GM18868 (cell line): ENCODE data around the gene UTP11.
A peak's percentile ranks its signal among the peaks of the same experiment; 100 is the strongest.

Source experiments
- ATAC-seq: cut with Tn5 transposase; IDR thresholded peaks from one replicate; pipeline ENCODE4 v1.9.1; 2021; ENCODE audit warnings: mild to moderate bottlenecking, moderate library complexity; ENCODE audit not compliant: unreplicated experiment

The UTP11 gene

GRCh38 chr1:38068220-38068979 is 55.9 kb downstream of the UTP11 start:
- no peak for ATAC-seq

GRCh38 chr1:38068980-38069340 is 56.4 kb downstream of the UTP11 start:
- no peak for ATAC-seq

- peak; percentile 66 for ATAC-seq
Observed at GRCh38 chr1:38071312-38072256, 59.0 kb downstream of the UTP11 start.

- no peak for ATAC-seq
Observed at GRCh38 chr1:38072858-38073257, 60.3 kb downstream of the UTP11 start.

GRCh38 chr1:38073534-38074301 is 61.2 kb downstream of the UTP11 start:
- no peak for ATAC-seq

- ATAC-seq, result no peak
Observed at GRCh38 chr1:38074302-38074677, 61.8 kb downstream of the UTP11 start.
